H1 (cell line): ENCODE results near the gene PDE4D. TPM values are rescaled to one million over a fixed set of nuclear protein-coding genes. Genes with fewer than 3 reads are reported as not detected.

Source experiments
- CTCF ChIA-PET: fragments of 300-600 bp; sonication (Branson Sonifier 250); formaldehyde crosslinking; loops from one replicate; lab custom pipeline; 2021; ENCODE audit not compliant: partially characterized antibody; lab: Charles Lee
- POLR2A ChIA-PET: fragments of 300-600 bp; sonication (Branson Sonifier 250); formaldehyde crosslinking; loops from one replicate; lab custom pipeline; 2021; ENCODE audit warnings: inconsistent platforms; ENCODE audit not compliant: partially characterized antibody; lab: Charles Lee
- DNase-seq, 2 experiments: peaks; one replicate each; pipeline versions ENCODE4 v3.0.0 to v3.0.0-alpha.2; 2010 to 2022; ENCODE audit warnings: low spot score in 2 of 2, low read depth in 1 of 2, mixed read lengths in 1 of 2
- FAIRE-seq: peaks from 2 replicates; lab custom pipeline; 2011; peaks lifted over from hg19 to GRCh38; lab: Jason Lieb, UNC
- H2AFZ ChIP-seq: 2 replicates; pipeline ENCODE4 v1.8.1; 2012; ENCODE audit warnings: low read length, inconsistent platforms
- H2AK5ac ChIP-seq: 2 replicates; pipeline ENCODE4 v1.6.1; 2013; ENCODE audit warnings: low read depth, low read length
- H2BK120ac ChIP-seq: replicated peaks from 2 replicates; pipeline ENCODE3; 2013; ENCODE audit warnings: low read depth, low read length, inconsistent platforms
- H2BK12ac ChIP-seq: 2 replicates; pipeline ENCODE4 v1.6.1; 2013; ENCODE audit warnings: low read depth, low read length
- H2BK15ac ChIP-seq: 2 replicates; pipeline ENCODE4 v1.6.1; 2013; ENCODE audit warnings: low read length
- H2BK20ac ChIP-seq: 2 replicates; pipeline ENCODE4 v1.6.1; 2013; ENCODE audit warnings: low read length
- H2BK5ac ChIP-seq: 2 replicates; pipeline ENCODE4 v1.6.1; 2013; ENCODE audit warnings: low read depth, low read length
- H3K14ac ChIP-seq: 2 replicates; pipeline ENCODE4 v1.6.1; 2013; ENCODE audit warnings: inconsistent platforms; ENCODE audit not compliant: insufficient read length
- H3K18ac ChIP-seq: 2 replicates; pipeline ENCODE4 v1.6.1; 2013; ENCODE audit warnings: low read length; ENCODE audit errors: extremely low read depth
- H3K23ac ChIP-seq: 2 replicates; pipeline ENCODE4 v1.6.1; 2013; ENCODE audit warnings: inconsistent platforms; ENCODE audit not compliant: insufficient read length
- H3K23me2 ChIP-seq: 2 replicates; pipeline ENCODE4 v1.6.1; 2013; ENCODE audit warnings: low read depth, low read length
- H3K27ac ChIP-seq: 2 replicates; pipeline ENCODE4 v1.6.1; 2011; ENCODE audit warnings: low read depth, low read length, inconsistent platforms
- H3K27me3 ChIP-seq, 4 experiments: replicated peaks in 1 of 4; 1 replicate in 1 of 4; 2 replicates in 3 of 4; pipeline versions ENCODE4 v1.6.1 to v1.8.1; 2011 to 2013; ENCODE audit warnings: low read length in 3 of 4, mild to moderate bottlenecking in 3 of 4, inconsistent platforms in 2 of 4, mixed read lengths in 2 of 4, moderate library complexity in 1 of 4; ENCODE audit not compliant: control insufficient read depth in 3 of 4, insufficient read depth in 3 of 4; ENCODE audit errors: extremely low read depth in 1 of 4
- H3K36me3 ChIP-seq, 4 experiments: 2 replicates each; pipeline versions ENCODE4 v1.6.1 to v1.8.1; 2011 to 2013; ENCODE audit warnings: mild to moderate bottlenecking in 4 of 4, low read length in 3 of 4, moderate library complexity in 2 of 4, control low read depth in 1 of 4, inconsistent platforms in 1 of 4; ENCODE audit not compliant: insufficient read depth in 4 of 4, control insufficient read depth in 2 of 4
- H3K4ac ChIP-seq: replicated peaks from 2 replicates; pipeline ENCODE3; 2013; ENCODE audit warnings: low read length, low read depth, mixed read lengths, inconsistent platforms; ENCODE audit not compliant: insufficient read length
- H3K4me1 ChIP-seq, 4 experiments: replicated peaks in 1 of 4; 1 replicate in 1 of 4; 2 replicates in 3 of 4; pipeline versions ENCODE4 v1.6.1 to v1.8.1; 2011 to 2013; ENCODE audit warnings: low read length in 3 of 4, inconsistent platforms in 2 of 4, mixed read lengths in 1 of 4; ENCODE audit not compliant: insufficient read depth in 4 of 4, control insufficient read depth in 3 of 4
- H3K4me2 ChIP-seq, 2 experiments: 2 replicates each; pipeline versions ENCODE4 v1.6.1 to v1.8.1; 2011 to 2013; ENCODE audit warnings: low read depth in 2 of 2, low read length in 2 of 2, control low read depth in 1 of 2, inconsistent platforms in 1 of 2, mild to moderate bottlenecking in 1 of 2; ENCODE audit not compliant: insufficient read depth in 1 of 2
- H3K4me3 ChIP-seq, 4 experiments: fragments of 200-600, 300-600 bp in 1 of 4; sonication (generic), shearing (Covaris generic), sonication (Bioruptor Twin) in 1 of 4; 2 replicates each; pipeline versions ENCODE4 v1.5.1 to v1.8.1; 2011 to 2016; ENCODE audit warnings: low read length in 4 of 4, low read depth in 3 of 4, control low read depth in 2 of 4, inconsistent platforms in 2 of 4, mild to moderate bottlenecking in 2 of 4, mixed read lengths in 1 of 4, moderate library complexity in 1 of 4; ENCODE audit not compliant: insufficient read depth in 2 of 4; ENCODE audit errors: extremely low read depth in 1 of 4
- H3K56ac ChIP-seq: replicated peaks from 2 replicates; pipeline ENCODE3; 2013; ENCODE audit warnings: low read depth, mild to moderate bottlenecking, mixed read lengths, low read length, inconsistent platforms; ENCODE audit not compliant: insufficient read length
- H3K79me1 ChIP-seq: 2 replicates; pipeline ENCODE4 v1.6.1; 2013; ENCODE audit warnings: low read depth, low read length, control low read depth
- H3K79me2 ChIP-seq, 2 experiments: 2 replicates each; pipeline versions ENCODE4 v1.6.1 to v1.8.1; 2012 to 2013; ENCODE audit warnings: low read length in 2 of 2, mild to moderate bottlenecking in 2 of 2, inconsistent platforms in 1 of 2; ENCODE audit not compliant: insufficient read depth in 2 of 2, control insufficient read depth in 1 of 2
- H3K9ac ChIP-seq, 4 experiments: replicated peaks in 1 of 4; 1 replicate in 1 of 4; 2 replicates in 3 of 4; pipeline versions ENCODE4 v1.6.1 to v1.8.1; 2011 to 2013; ENCODE audit warnings: low read depth in 3 of 4, low read length in 3 of 4, control low read depth in 2 of 4, mild to moderate bottlenecking in 2 of 4, moderate library complexity in 2 of 4, inconsistent platforms in 1 of 4; ENCODE audit errors: extremely low read depth in 1 of 4
- H3K9me3 ChIP-seq, 2 experiments: 2 replicates each; pipeline versions ENCODE4 v1.6.1 to v1.8.1; 2012 to 2013; ENCODE audit warnings: mild to moderate bottlenecking in 2 of 2, moderate library complexity in 2 of 2, control low read depth in 1 of 2, inconsistent platforms in 1 of 2, low read depth in 1 of 2, low read length in 1 of 2, mixed read lengths in 1 of 2; ENCODE audit not compliant: insufficient read depth in 2 of 2
- H4K20me1 ChIP-seq, 2 experiments: replicated peaks in 1 of 2; 2 replicates each; pipeline versions ENCODE3 to v1.8.1; 2011 to 2013; ENCODE audit warnings: inconsistent platforms in 2 of 2, low read length in 2 of 2, mild to moderate bottlenecking in 1 of 2; ENCODE audit not compliant: insufficient read depth in 2 of 2, control insufficient read depth in 1 of 2
- H4K5ac ChIP-seq: 2 replicates; pipeline ENCODE4 v1.6.1; 2013; ENCODE audit warnings: low read length, low read depth, mixed read lengths, inconsistent platforms; ENCODE audit not compliant: insufficient read length
- H4K8ac ChIP-seq: 2 replicates; pipeline ENCODE4 v1.8.0; 2013; ENCODE audit warnings: mild to moderate bottlenecking, moderate library complexity, low read length, inconsistent platforms; ENCODE audit not compliant: insufficient read depth; ENCODE audit errors: extremely low read depth
- H4K91ac ChIP-seq: replicated peaks from 2 replicates; pipeline ENCODE3; 2013; ENCODE audit warnings: low read length, mixed read lengths, inconsistent platforms; ENCODE audit not compliant: insufficient read length
- JUND ChIP-seq: IDR thresholded peaks from 2 replicates; pipeline ENCODE4 v1.6.1; 2011; ENCODE audit warnings: mild to moderate bottlenecking, improper control_type of control experiment, low read length
- WGBS, 2 experiments: shearing (Covaris generic) in 1 of 2; methylation state at CpG; one replicate each; pipeline versions ENCODE4 v1.1.6 to v1.1.7; 2013 to 2015; ENCODE audit warnings: low lambda C conversion rate in 2 of 2, mixed read lengths in 2 of 2, inconsistent platforms in 1 of 2, low coverage in 1 of 2, missing lambda C conversion rate in 1 of 2; ENCODE audit not compliant: insufficient replicate concordance in 2 of 2, insufficient coverage in 1 of 2, insufficient read length in 1 of 2; ENCODE audit errors: extremely low coverage in 1 of 2, missing lambda C conversion rate in 1 of 2; 5-methylcytosine and 5-hydroxymethylcytosine counted together
- polyA plus RNA-seq, 7 experiments: library from polyadenylated mRNA; depleted of rRNA in 3 of 7; stranded (reverse) in 5 of 7; unstranded in 2 of 7; fragments of >200 nt in 5 of 7; fragments of 200-250 nt in 2 of 7; gene quantifications; 1 replicate in 5 of 7; 2 replicates in 1 of 7; 4 replicates in 1 of 7; pipeline versions ENCODE4 v1.2.1 to v1.2.3, GENCODE V29; 2011 to 2013; ENCODE audit warnings: missing spikeins in 2 of 7, mixed read lengths in 2 of 7
- total RNA-seq: library from RNA; stranded (reverse); fragmentation: NEBNext Ultra II Directional; extraction: Animal tissue kit (Norgen Biotek cat#: 25700); gene quantifications from 2 replicates; pipeline ENCODE4 v1.2.1, GENCODE V29; 2021

PDE4D gene
- total and polyA plus RNA-seq, 2 of the 8 experiments (the other 6 are each of a cell fraction or from before 2014, with no cell fraction given): 2.3 to 3.7 TPM

DNA sequence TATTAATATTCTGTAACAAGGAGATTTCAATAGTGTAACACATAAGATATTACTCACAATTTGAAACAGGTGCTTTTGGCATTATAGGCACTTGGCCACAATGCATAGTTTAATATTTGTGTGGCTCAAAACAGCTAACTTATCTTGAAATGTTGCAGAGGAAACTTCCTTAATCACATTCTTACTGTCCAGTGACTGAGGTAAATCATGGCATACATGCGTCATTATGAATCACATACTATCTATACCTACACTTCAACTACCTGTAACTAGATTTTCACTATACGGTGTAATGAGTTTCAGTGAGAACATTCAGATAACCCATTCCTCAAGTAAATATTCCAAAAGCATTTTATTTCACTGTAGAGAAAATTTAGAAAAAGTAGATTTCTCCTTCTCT, 218.8 kb downstream of the PDE4D start:
- no peak overlapping the region for H4K8ac ChIP-seq
- H2BK5ac ChIP-seq: no peak overlapping the region
- H3K14ac ChIP-seq: no peak overlapping the region
- no peak overlapping the region for H2BK15ac ChIP-seq
- no peaks in the 10 kb centered on the region for H3K36me3 ChIP-seq
- no peak overlapping the region for H2AK5ac ChIP-seq
- 89% methylated on average over 2 of the region's 2 CpGs; no CpG with 5 or more reads in 1 of the 2 experiments for WGBS, 2 experiments
- H3K23me2 ChIP-seq: no peaks in the 10 kb centered on the region
- TF ChIP-seq JUND: no peak
- no peaks in the 10 kb centered on the region for H3K4me1 ChIP-seq
- no peak overlapping the region for H2AFZ ChIP-seq
- H4K20me1 ChIP-seq: no peaks in the 10 kb centered on the region
- H3K79me1 ChIP-seq: no peaks in the 10 kb centered on the region
- H4K5ac ChIP-seq: no peak overlapping the region
- no peak overlapping the region for H3K27ac ChIP-seq
- no peak overlapping the region for H2BK120ac ChIP-seq
- no peak overlapping the region for H3K4ac ChIP-seq
- no peaks in the 10 kb centered on the region for H3K79me2 ChIP-seq
- no peak overlapping the region for H3K18ac ChIP-seq
- ChIA-PET POLR2A (no interaction called here), CTCF (interaction anchor here (0.8 to 5.6 kb wide), 5 partner anchors 13 to 289 kb away, joined by 3 to 51 read pairs (median 11); no protein-coding TSS in a partner anchor)
- no peaks in the 10 kb centered on the region for H3K9me3 ChIP-seq
- no peak overlapping the region for H3K4me3 ChIP-seq
- H3K4me2 ChIP-seq: no peak overlapping the region
- H4K91ac ChIP-seq: no peak overlapping the region
- no peak overlapping the region for H2BK20ac ChIP-seq
- no peak for DNase-seq
- FAIRE-seq: no peak
- no peak overlapping the region for H3K9ac ChIP-seq
- no peak overlapping the region for H3K56ac ChIP-seq
- H3K23ac ChIP-seq: no peak overlapping the region
- H2BK12ac ChIP-seq: no peak overlapping the region
- H3K27me3 ChIP-seq: no peaks in the 10 kb centered on the region
